Measurements from ENCODE around the gene VSIG8.

Gene VSIG8

DNA sequence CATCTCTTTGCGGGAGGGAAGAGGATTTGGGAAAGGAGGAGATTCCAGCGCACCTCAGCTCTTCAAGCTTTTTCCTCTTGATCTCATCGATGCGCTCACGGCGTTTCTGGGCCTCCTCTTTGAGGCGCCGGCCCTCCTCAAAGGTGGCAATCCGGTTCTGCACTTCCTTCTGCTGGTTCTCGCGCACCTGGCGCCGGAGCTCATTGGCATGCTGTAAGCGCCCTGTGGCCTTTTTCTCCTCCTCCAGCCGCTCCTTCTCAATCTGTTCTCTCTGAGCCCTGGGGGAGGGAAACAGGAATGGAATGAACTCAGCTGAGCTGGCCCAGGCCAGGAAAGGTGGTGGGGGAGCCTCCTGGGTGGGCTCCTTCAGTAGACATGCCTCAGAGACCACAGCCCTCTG lies 10.4 kb upstream of the VSIG8 start:
- ChIA-PET POLR2A (no interaction called here), CTCF (no interaction called here)
- no peak for DNase-seq (ENCODE audit: extremely low spot score)
- TF ChIP-seq BHLHE40 (IDR thresholded peaks at IDR 0.05; ENCODE audit: borderline replicate concordance) = no peak
- TF ChIP-seq, protein P1, sequence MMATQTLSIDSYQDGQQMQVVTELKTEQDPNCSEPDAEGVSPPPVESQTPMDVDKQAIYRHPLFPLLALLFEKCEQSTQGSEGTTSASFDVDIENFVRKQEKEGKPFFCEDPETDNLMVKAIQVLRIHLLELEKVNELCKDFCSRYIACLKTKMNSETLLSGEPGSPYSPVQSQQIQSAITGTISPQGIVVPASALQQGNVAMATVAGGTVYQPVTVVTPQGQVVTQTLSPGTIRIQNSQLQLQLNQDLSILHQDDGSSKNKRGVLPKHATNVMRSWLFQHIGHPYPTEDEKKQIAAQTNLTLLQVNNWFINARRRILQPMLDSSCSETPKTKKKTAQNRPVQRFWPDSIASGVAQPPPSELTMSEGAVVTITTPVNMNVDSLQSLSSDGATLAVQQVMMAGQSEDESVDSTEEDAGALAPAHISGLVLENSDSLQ (IDR thresholded peaks at IDR 0.05) = no peak
- TF ChIP-seq ELF4 (IDR thresholded peaks at IDR 0.05) = no peak
- no peak for TF ChIP-seq FOXK2 (IDR thresholded peaks at IDR 0.05)
- TF ChIP-seq SUZ12 (IDR thresholded peaks at IDR 0.05) = no peak
- TF ChIP-seq NFRKB (IDR thresholded peaks at IDR 0.05) = no peak
- no peak for TF ChIP-seq HDGF (IDR thresholded peaks at IDR 0.05; ENCODE audit: borderline replicate concordance)
- no peak for TF ChIP-seq ARNT (IDR thresholded peaks at IDR 0.05)

- no peak for DNase-seq (ENCODE audit: extremely low spot score)
- TF ChIP-seq BHLHE40 (IDR thresholded peaks at IDR 0.05; ENCODE audit: borderline replicate concordance) (no peak), ELF4 (IDR thresholded peaks at IDR 0.05) (no peak), L3MBTL2 (conservative IDR thresholded peaks at IDR 0.05) (no peak)
- POLR2A ChIA-PET = no interaction called here
- CTCF ChIA-PET = no interaction called here
These were observed 8.2 kb upstream of the VSIG8 start for GRCh38 chr1:159870704-159871103.

DNA sequence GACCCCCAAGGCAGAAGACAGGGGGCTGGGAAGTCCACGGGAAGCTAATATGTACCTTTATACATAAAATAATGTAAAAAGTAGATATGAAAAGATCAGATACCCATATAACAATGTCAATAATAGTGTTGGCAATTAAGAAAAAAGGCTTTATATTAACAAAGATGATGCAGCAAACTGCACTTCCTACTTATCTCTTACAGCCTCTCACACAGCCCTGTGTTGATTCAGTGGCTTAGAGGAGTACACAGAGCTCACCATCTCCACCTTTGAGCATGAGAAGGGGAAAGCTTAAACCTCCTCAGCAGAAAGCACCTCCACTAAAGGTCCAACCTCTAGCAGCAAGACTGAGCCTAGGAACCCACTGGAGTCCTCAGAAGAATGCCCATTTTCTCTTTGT lies 7.2 kb upstream of the VSIG8 start:
- ChIA-PET CTCF (no interaction called here), POLR2A (no interaction called here)
- no peak for DNase-seq (ENCODE audit: extremely low spot score)
- TF ChIP-seq, protein P1 (IDR thresholded peaks at IDR 0.05) = no peak
- TF ChIP-seq NFRKB (IDR thresholded peaks at IDR 0.05) (no peak), FOXK2 (IDR thresholded peaks at IDR 0.05) (no peak), FOXM1 (IDR thresholded peaks at IDR 0.05; ENCODE audit: borderline replicate concordance) (no peak), CTBP1 (IDR thresholded peaks at IDR 0.05; ENCODE audit: borderline replicate concordance) (no peak), SP1 (IDR thresholded peaks at IDR 0.05) (no peak), HDGF (IDR thresholded peaks at IDR 0.05; ENCODE audit: borderline replicate concordance) (no peak), L3MBTL2 (conservative IDR thresholded peaks at IDR 0.05) (no peak), FOXA1 (IDR thresholded peaks at IDR 0.05) (no peak), LEF1 (IDR thresholded peaks at IDR 0.05; ENCODE audit: borderline replicate concordance) (no peak)

GRCh38 chr1:159869173-159869572 lies 6.7 kb upstream of the VSIG8 start:
- no peak for TF ChIP-seq L3MBTL2 (conservative IDR thresholded peaks at IDR 0.05)
- TF ChIP-seq SUZ12 (IDR thresholded peaks at IDR 0.05) = no peak
- TF ChIP-seq, protein P1 (IDR thresholded peaks at IDR 0.05) = no peak
- POLR2A ChIA-PET = no interaction called here
- no peak for DNase-seq (ENCODE audit: extremely low spot score)
- CTCF ChIA-PET = no interaction called here

DNA sequence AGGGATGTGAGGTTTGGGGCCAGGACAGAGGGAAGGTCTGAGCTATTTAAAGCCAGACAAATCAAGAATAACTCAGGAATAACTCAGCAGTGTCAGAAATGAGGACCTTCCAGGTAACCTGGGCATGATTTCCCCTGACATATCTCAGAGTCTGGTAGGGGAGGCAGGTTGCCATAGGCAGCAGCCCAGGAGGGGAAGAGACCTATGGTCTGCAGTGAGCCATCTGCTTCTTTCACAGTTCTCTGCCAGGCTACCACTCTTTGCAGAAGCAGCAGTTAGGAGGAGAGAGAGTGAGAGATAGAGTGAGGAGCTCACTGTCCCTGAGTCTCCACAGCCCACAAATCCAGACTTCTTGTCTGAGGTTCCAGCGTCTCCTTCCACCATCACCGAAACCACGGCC lies 6.3 kb upstream of the VSIG8 start:
- no peak for DNase-seq (ENCODE audit: extremely low spot score)
- TF ChIP-seq NFRKB (IDR thresholded peaks at IDR 0.05) = no peak
- TF ChIP-seq HDGF (IDR thresholded peaks at IDR 0.05; ENCODE audit: borderline replicate concordance) = no peak
- no peak for TF ChIP-seq SUZ12 (IDR thresholded peaks at IDR 0.05)
- no peak for TF ChIP-seq LEF1 (IDR thresholded peaks at IDR 0.05; ENCODE audit: borderline replicate concordance)
- TF ChIP-seq SP1 (IDR thresholded peaks at IDR 0.05) = no peak
- no peak for TF ChIP-seq ARNT (IDR thresholded peaks at IDR 0.05)
- no peak for TF ChIP-seq CTBP1 (IDR thresholded peaks at IDR 0.05; ENCODE audit: borderline replicate concordance)
- TF ChIP-seq L3MBTL2 (conservative IDR thresholded peaks at IDR 0.05) = no peak
- TF ChIP-seq BHLHE40 (IDR thresholded peaks at IDR 0.05; ENCODE audit: borderline replicate concordance) = no peak
- no peak for TF ChIP-seq ELF4 (IDR thresholded peaks at IDR 0.05)
- TF ChIP-seq FOXM1 (IDR thresholded peaks at IDR 0.05; ENCODE audit: borderline replicate concordance) = no peak
- no peak for TF ChIP-seq FOXK2 (IDR thresholded peaks at IDR 0.05)
- TF ChIP-seq TARDBP (IDR thresholded peaks at IDR 0.05) = no peak
- TF ChIP-seq, protein P1 (IDR thresholded peaks at IDR 0.05) = no peak
- ChIA-PET CTCF (no interaction called here), POLR2A (no interaction called here)

DNA sequence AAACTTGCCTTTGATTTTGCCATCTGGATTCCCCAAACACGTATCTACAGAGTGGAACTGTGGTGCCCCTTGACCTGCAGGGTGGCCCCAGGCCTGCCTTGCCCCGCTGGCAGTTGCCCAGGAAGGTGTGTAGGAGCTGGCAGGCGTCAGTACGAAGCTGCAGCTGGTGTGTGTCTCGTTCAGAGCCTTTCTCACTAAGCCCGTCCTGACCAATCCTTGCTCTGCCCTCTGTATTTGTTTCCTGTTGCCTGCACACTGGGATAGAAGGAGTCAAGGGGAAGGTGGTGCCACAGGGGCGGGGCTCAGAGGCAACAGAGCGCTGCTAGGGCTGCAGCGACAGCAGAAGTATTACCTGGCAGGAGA lies 5.2 kb upstream of the VSIG8 start:
- DNase-seq (ENCODE audit: extremely low spot score) = no peak
- POLR2A ChIA-PET = no interaction called here
- TF ChIP-seq NFRKB (IDR thresholded peaks at IDR 0.05) (no peak), HDGF (IDR thresholded peaks at IDR 0.05; ENCODE audit: borderline replicate concordance) (no peak), CTBP1 (IDR thresholded peaks at IDR 0.05; ENCODE audit: borderline replicate concordance) (no peak), L3MBTL2 (conservative IDR thresholded peaks at IDR 0.05) (no peak), FOXM1 (IDR thresholded peaks at IDR 0.05; ENCODE audit: borderline replicate concordance) (no peak), FOXA1 (IDR thresholded peaks at IDR 0.05) (no peak), TARDBP (IDR thresholded peaks at IDR 0.05) (no peak), SP1 (IDR thresholded peaks at IDR 0.05) (no peak), ARNT (IDR thresholded peaks at IDR 0.05) (no peak), SUZ12 (IDR thresholded peaks at IDR 0.05) (no peak), BHLHE40 (IDR thresholded peaks at IDR 0.05; ENCODE audit: borderline replicate concordance) (no peak), LEF1 (IDR thresholded peaks at IDR 0.05; ENCODE audit: borderline replicate concordance) (no peak), ELF4 (IDR thresholded peaks at IDR 0.05) (no peak), FOXK2 (IDR thresholded peaks at IDR 0.05) (no peak), ZNF384 (IDR thresholded peaks at IDR 0.05) (no peak)
- TF ChIP-seq, protein P1 (IDR thresholded peaks at IDR 0.05) = no peak
- CTCF ChIA-PET = no interaction called here
